HEK293 (cell line): ENCODE data around the gene PDE4B.

Source experiments
- GLIS2 ChIP-seq: fragments of 450-650 bp; formaldehyde crosslinking; IDR thresholded peaks from 2 replicates; pipeline ENCODE4 v1.5.1; 2016; ENCODE audit warnings: missing biosample characterization, missing genetic modification characterization
- MZF1 ChIP-seq: fragments of 450-650 bp; formaldehyde crosslinking; IDR thresholded peaks from 2 replicates; pipeline ENCODE4 v1.5.1; 2017; ENCODE audit warnings: missing biosample characterization, missing genetic modification characterization, borderline replicate concordance
- OSR2 ChIP-seq: fragments of 450-650 bp; formaldehyde crosslinking; IDR thresholded peaks from 2 replicates; pipeline ENCODE4 v1.5.1; 2016; ENCODE audit warnings: missing biosample characterization, missing genetic modification characterization
- PRDM10 ChIP-seq: fragments of 450-650 bp; formaldehyde crosslinking; IDR thresholded peaks from 2 replicates; pipeline ENCODE4 v1.5.1; 2016; ENCODE audit warnings: missing biosample characterization, missing genetic modification characterization
- PRDM6 ChIP-seq: fragments of 450-650 bp; formaldehyde crosslinking; IDR thresholded peaks from 2 replicates; pipeline ENCODE4 v1.5.1; 2017; ENCODE audit warnings: missing biosample characterization, missing genetic modification characterization
- TCF7L2 ChIP-seq: IDR thresholded peaks from 2 replicates; pipeline ENCODE4 v1.6.1; 2011; ENCODE audit warnings: low read depth, mild to moderate bottlenecking, inconsistent platforms, low read length, moderate library complexity, borderline replicate concordance
- YY2 ChIP-seq: fragments of 450-650 bp; formaldehyde crosslinking; IDR thresholded peaks from 2 replicates; pipeline ENCODE4 v1.5.1; 2016; ENCODE audit warnings: missing biosample characterization, missing genetic modification characterization
- ZEB2 ChIP-seq: fragments of 450-650 bp; formaldehyde crosslinking; IDR thresholded peaks from 2 replicates; pipeline ENCODE4 v1.5.1; 2016; ENCODE audit warnings: missing biosample characterization, missing genetic modification characterization
- ZIC2 ChIP-seq: fragments of 450-650 bp; formaldehyde crosslinking; IDR thresholded peaks from 2 replicates; pipeline ENCODE4 v1.5.1; 2016; ENCODE audit warnings: missing biosample characterization, missing genetic modification characterization
- ZNF132 ChIP-seq: fragments of 450-650 bp; formaldehyde crosslinking; IDR thresholded peaks from 2 replicates; pipeline ENCODE4 v1.5.1; 2017; ENCODE audit warnings: missing biosample characterization, missing genetic modification characterization, borderline replicate concordance
- ZNF146 ChIP-seq: fragments of 450-650 bp; formaldehyde crosslinking; IDR thresholded peaks from 2 replicates; pipeline ENCODE4 v1.5.1; 2016; ENCODE audit warnings: missing biosample characterization, missing genetic modification characterization
- ZNF174 ChIP-seq: fragments of 450-650 bp; formaldehyde crosslinking; IDR thresholded peaks from 2 replicates; pipeline ENCODE4 v1.5.0; 2017; ENCODE audit warnings: missing biosample characterization, mild to moderate bottlenecking, missing genetic modification characterization
- ZNF184 ChIP-seq: fragments of 450-650 bp; IDR thresholded peaks from 2 replicates; pipeline ENCODE4 v1.5.1; 2018; ENCODE audit warnings: missing biosample characterization, mild to moderate bottlenecking, missing genetic modification characterization
- ZNF202 ChIP-seq: fragments of 450-650 bp; formaldehyde crosslinking; IDR thresholded peaks from 2 replicates; pipeline ENCODE4 v1.5.1; 2016; ENCODE audit warnings: missing biosample characterization, missing genetic modification characterization, borderline replicate concordance
- ZNF211 ChIP-seq: fragments of 450-650 bp; formaldehyde crosslinking; IDR thresholded peaks from 2 replicates; pipeline ENCODE4 v1.5.1; 2016; ENCODE audit warnings: low read depth, missing biosample characterization, missing genetic modification characterization
- ZNF221 ChIP-seq: fragments of 450-650 bp; formaldehyde crosslinking; IDR thresholded peaks from 2 replicates; pipeline ENCODE4 v1.5.1; 2017; ENCODE audit warnings: missing biosample characterization, missing genetic modification characterization, borderline replicate concordance
- ZNF426 ChIP-seq: fragments of 450-650 bp; formaldehyde crosslinking; IDR thresholded peaks from 2 replicates; pipeline ENCODE4 v1.5.1; 2017; ENCODE audit warnings: missing biosample characterization, missing genetic modification characterization, mild to moderate bottlenecking, inconsistent platforms, moderate library complexity
- ZNF514 ChIP-seq: fragments of 450-650 bp; formaldehyde crosslinking; IDR thresholded peaks from 2 replicates; pipeline ENCODE4 v1.5.1; 2016; ENCODE audit warnings: missing biosample characterization, missing genetic modification characterization
- ZNF530 ChIP-seq: fragments of 450-650 bp; formaldehyde crosslinking; IDR thresholded peaks from 2 replicates; pipeline ENCODE4 v1.5.1; 2016; ENCODE audit warnings: low read depth, missing biosample characterization, missing genetic modification characterization
- ZNF544 ChIP-seq: fragments of 450-650 bp; formaldehyde crosslinking; IDR thresholded peaks from 2 replicates; pipeline ENCODE4 v1.5.0; 2017; ENCODE audit warnings: missing biosample characterization, missing genetic modification characterization
- ZNF561 ChIP-seq: fragments of 450-650 bp; IDR thresholded peaks from 2 replicates; pipeline ENCODE4 v1.5.1; 2018; ENCODE audit warnings: missing biosample characterization, missing genetic modification characterization, borderline replicate concordance
- ZNF585B ChIP-seq: fragments of 450-650 bp; formaldehyde crosslinking; IDR thresholded peaks from 2 replicates; pipeline ENCODE4 v1.5.1; 2016; ENCODE audit warnings: missing biosample characterization, missing genetic modification characterization
- ZNF600 ChIP-seq: fragments of 450-650 bp; formaldehyde crosslinking; IDR thresholded peaks from 2 replicates; pipeline ENCODE4 v1.5.1; 2016; ENCODE audit warnings: missing biosample characterization, missing genetic modification characterization
- ZNF621 ChIP-seq: fragments of 450-650 bp; formaldehyde crosslinking; IDR thresholded peaks from 2 replicates; pipeline ENCODE4 v1.5.1; 2017; ENCODE audit warnings: missing biosample characterization, missing genetic modification characterization
- ZNF660 ChIP-seq: fragments of 450-650 bp; IDR thresholded peaks from 2 replicates; pipeline ENCODE4 v1.5.1; 2018; ENCODE audit warnings: missing biosample characterization, mild to moderate bottlenecking, missing genetic modification characterization
- ZNF843 ChIP-seq: fragments of 450-650 bp; formaldehyde crosslinking; IDR thresholded peaks from 2 replicates; pipeline ENCODE4 v1.5.1; 2016; ENCODE audit warnings: missing biosample characterization, missing genetic modification characterization
- ZSCAN16 ChIP-seq: fragments of 450-650 bp; formaldehyde crosslinking; IDR thresholded peaks from 2 replicates; pipeline ENCODE4 v1.5.1; 2016; ENCODE audit warnings: missing biosample characterization, missing genetic modification characterization
- ZSCAN23 ChIP-seq: fragments of 450-650 bp; formaldehyde crosslinking; IDR thresholded peaks from 2 replicates; pipeline ENCODE4 v1.5.1; 2016; ENCODE audit warnings: missing biosample characterization, missing genetic modification characterization
- ZSCAN30 ChIP-seq: fragments of 450-650 bp; IDR thresholded peaks from 2 replicates; pipeline ENCODE4 v1.5.1; 2018; ENCODE audit warnings: missing biosample characterization, mild to moderate bottlenecking, missing genetic modification characterization, moderate library complexity
- TF ChIP-seq, protein P1 (sequence below): fragments of 450-650 bp; formaldehyde crosslinking; IDR thresholded peaks from 2 replicates; pipeline ENCODE4 v1.5.1; 2016; ENCODE audit warnings: missing biosample characterization, missing genetic modification characterization
- TF ChIP-seq, protein P2 (sequence below): fragments of 450-650 bp; formaldehyde crosslinking; IDR thresholded peaks from 2 replicates; pipeline ENCODE4 v1.5.1; 2016; ENCODE audit warnings: missing biosample characterization, missing genetic modification characterization

PDE4B gene

GRCh38 chr1:66331658-66332547 lies 539.2 kb downstream of the PDE4B start (continued):
- TF ChIP-seq, protein P1, sequence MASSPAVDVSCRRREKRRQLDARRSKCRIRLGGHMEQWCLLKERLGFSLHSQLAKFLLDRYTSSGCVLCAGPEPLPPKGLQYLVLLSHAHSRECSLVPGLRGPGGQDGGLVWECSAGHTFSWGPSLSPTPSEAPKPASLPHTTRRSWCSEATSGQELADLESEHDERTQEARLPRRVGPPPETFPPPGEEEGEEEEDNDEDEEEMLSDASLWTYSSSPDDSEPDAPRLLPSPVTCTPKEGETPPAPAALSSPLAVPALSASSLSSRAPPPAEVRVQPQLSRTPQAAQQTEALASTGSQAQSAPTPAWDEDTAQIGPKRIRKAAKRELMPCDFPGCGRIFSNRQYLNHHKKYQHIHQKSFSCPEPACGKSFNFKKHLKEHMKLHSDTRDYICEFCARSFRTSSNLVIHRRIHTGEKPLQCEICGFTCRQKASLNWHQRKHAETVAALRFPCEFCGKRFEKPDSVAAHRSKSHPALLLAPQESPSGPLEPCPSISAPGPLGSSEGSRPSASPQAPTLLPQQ (tag by site-specific recombination) = 0 out of 2 replicates have a peak, but pooled peaks have one; percentile 18
- TF ChIP-seq ZNF146 (no peak), ZNF660 (0 out of 2 replicates have a peak, but pooled peaks have one; percentile 38), ZEB2 (tag by site-specific recombination) (0 out of 2 replicates have a peak, but pooled peaks have one; percentile 9), PRDM6 (tag by site-specific recombination) (peak; percentile 99), TCF7L2 (no peak), ZNF184 (tag by site-specific recombination) (no peak; the same call in 1 of the 2 replicates), ZNF221 (tag by site-specific recombination) (no peak), ZNF530 (no peak), ZNF202 (tag by site-specific recombination) (no peak), ZNF585B (tag by site-specific recombination) (no peak), ZIC2 (tag by site-specific recombination) (peak; percentile 22; the same call in 1 of the 2 replicates), GLIS2 (tag by site-specific recombination) (no peak), MZF1 (no peak), ZNF211 (tag by site-specific recombination) (no peak), ZNF174 (tag by site-specific recombination) (no peak), ZNF426 (tag by site-specific recombination) (no peak), ZNF843 (tag by site-specific recombination) (peak; percentile 24; the same call in 1 of the 2 replicates), ZNF561 (tag by site-specific recombination) (peak; percentile 46), ZNF621 (tag by site-specific recombination) (no peak), ZNF132 (tag by site-specific recombination) (no peak), ZSCAN30 (tag by site-specific recombination) (0 out of 2 replicates have a peak, but pooled peaks have one; percentile 18), OSR2 (peak; percentile 94), ZSCAN23 (tag by site-specific recombination) (no peak), PRDM10 (tag by site-specific recombination) (0 out of 2 replicates have a peak, but pooled peaks have one; percentile 58), ZSCAN16 (tag by site-specific recombination) (no peak), ZNF600 (0 out of 2 replicates have a peak, but pooled peaks have one; percentile 18), ZNF514 (tag by site-specific recombination) (no peak), ZNF544 (tag by site-specific recombination) (no peak), YY2 (no peak)
- TF ChIP-seq, protein P2, sequence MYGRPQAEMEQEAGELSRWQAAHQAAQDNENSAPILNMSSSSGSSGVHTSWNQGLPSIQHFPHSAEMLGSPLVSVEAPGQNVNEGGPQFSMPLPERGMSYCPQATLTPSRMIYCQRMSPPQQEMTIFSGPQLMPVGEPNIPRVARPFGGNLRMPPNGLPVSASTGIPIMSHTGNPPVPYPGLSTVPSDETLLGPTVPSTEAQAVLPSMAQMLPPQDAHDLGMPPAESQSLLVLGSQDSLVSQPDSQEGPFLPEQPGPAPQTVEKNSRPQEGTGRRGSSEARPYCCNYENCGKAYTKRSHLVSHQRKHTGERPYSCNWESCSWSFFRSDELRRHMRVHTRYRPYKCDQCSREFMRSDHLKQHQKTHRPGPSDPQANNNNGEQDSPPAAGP (tag by site-specific recombination) = no peak
